Measurements from ENCODE around the gene TEX38. TPM values are rescaled to one million over a fixed set of nuclear protein-coding genes. Genes with fewer than 3 reads are reported as not detected.

TEX38 gene
- total RNA-seq, 2 donors from 2014 or later = not detected

- H3K27me3 ChIP-seq = no peaks in the 10 kb centered on the region
- no peaks in the 10 kb centered on the region for H3K9me3 ChIP-seq
- H3K4me1 ChIP-seq = peaks cover 11% of the 10 kb centered on the region
- intact Hi-C loops (cut with DNase I) = no loop called here
- DNase-seq = no peak
- TF ChIP-seq, protein P1, sequence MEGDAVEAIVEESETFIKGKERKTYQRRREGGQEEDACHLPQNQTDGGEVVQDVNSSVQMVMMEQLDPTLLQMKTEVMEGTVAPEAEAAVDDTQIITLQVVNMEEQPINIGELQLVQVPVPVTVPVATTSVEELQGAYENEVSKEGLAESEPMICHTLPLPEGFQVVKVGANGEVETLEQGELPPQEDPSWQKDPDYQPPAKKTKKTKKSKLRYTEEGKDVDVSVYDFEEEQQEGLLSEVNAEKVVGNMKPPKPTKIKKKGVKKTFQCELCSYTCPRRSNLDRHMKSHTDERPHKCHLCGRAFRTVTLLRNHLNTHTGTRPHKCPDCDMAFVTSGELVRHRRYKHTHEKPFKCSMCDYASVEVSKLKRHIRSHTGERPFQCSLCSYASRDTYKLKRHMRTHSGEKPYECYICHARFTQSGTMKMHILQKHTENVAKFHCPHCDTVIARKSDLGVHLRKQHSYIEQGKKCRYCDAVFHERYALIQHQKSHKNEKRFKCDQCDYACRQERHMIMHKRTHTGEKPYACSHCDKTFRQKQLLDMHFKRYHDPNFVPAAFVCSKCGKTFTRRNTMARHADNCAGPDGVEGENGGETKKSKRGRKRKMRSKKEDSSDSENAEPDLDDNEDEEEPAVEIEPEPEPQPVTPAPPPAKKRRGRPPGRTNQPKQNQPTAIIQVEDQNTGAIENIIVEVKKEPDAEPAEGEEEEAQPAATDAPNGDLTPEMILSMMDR (IDR thresholded peaks at IDR 0.05) = no peak
- no peak overlapping the region for H3K4me3 ChIP-seq
- H3K36me3 ChIP-seq = peaks cover 5% of the 10 kb centered on the region
- no peak overlapping the region for H3K9ac ChIP-seq (ENCODE audit: low read depth in 2 of 2, low read length in 2 of 2)
- H3K27ac ChIP-seq = no peak overlapping the region
These were observed 5.7 kb upstream of the TEX38 start for GRCh38 chr1:46665983-46666382.

DNA sequence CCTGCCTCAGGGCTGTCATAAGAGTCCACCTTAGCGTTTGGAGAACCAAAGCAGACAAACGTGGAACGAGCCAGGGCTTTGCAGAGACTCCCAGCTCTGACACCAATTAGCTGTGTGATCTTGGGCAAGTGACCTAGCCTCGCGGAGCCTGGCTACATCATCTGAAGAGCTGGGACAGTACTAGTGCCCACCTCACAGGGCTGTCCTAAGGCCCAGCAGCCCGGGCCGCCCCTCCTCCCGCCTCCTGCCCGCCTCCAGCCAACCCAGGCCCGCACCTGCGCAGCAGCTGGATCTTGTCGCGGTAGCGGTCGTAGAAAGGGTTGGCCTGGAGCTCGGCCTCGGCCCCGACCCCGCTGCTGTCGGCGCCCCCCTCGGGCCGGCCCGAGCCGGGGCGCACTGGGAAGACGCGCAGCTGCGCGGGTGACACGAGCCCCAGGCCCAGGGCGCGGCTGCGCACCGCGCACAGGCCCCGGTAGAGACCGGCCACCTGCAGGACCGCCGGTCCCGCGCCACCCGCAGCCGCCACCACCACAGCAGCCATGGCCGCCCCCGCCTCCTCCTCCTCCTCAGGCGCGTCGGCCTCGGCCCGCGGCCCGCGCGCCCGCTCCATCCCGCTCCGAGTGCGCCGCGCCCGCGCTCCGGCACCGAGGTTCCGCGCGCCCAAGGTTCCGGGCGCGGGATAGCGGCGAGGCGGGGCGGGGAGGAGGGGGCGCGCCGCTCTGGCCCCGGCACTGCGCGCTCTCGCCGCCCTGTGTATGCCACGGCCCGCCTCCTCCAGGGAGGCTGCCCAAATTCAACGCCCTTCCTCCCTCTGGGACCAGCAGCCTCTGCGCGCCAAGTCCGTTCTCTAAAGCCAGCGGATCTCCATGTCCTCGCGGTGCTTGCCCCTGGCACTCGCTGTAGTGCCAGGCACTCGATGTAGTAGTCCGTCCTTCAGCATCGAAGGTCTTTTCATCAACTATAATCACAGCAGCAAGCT is 3.6 kb upstream of the TEX38 start, which contains the start of gene ATPAF1:
ATPAF1 (minus strand) TSS at position 583 of the 979 bp plus-strand sequence; CDS start at position 541, 42 bp downstream.
- H3K9ac ChIP-seq (ENCODE audit: low read depth in 2 of 2, low read length in 2 of 2) = peak within 1 kb of the TSS; percentile 79 to 89
- intact Hi-C loops (cut with DNase I) = no loop called here

DNA sequence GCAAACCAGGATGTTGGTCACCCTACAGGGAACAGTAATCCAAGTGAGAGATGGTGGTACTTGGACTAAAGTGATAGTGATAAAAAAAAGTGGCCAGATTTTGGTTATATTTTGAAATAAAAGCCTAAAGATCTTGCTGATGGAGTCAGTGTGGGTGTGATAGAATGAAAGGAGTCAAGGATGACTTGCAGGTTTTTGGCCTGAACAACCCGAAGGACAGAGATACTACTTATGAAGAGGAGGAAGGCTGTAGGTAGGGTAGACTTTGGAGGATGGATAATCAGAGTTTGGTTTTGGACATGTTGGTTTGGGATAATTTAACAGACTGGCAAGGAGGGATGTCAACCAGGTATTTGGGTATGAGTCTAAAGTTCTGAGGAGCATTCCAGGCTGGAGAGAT is 1.5 kb upstream of the TEX38 start:
- no peaks in the 10 kb centered on the region for H3K36me3 ChIP-seq
- H3K27ac ChIP-seq = no peak overlapping the region
- H3K4me3 ChIP-seq = no peak overlapping the region
- TF ChIP-seq, protein P1 (IDR thresholded peaks at IDR 0.05) = no peak
- no peaks in the 10 kb centered on the region for H3K27me3 ChIP-seq
- intact Hi-C loops (cut with DNase I) = no loop called here
- DNase-seq = no peak
- H3K9me3 ChIP-seq = no peaks in the 10 kb centered on the region
- peaks cover 7% of the 10 kb centered on the region for H3K4me1 ChIP-seq
- no peak overlapping the region for H3K9ac ChIP-seq (ENCODE audit: low read depth in 2 of 2, low read length in 2 of 2)

More for the DNA sequence above, 3.6 kb upstream of the TEX38 start, which contains the start of gene ATPAF1:
- no peaks in the 10 kb centered on the region for H3K9me3 ChIP-seq
- H3K27me3 ChIP-seq = no peaks in the 10 kb centered on the region
- H3K36me3 ChIP-seq = peaks cover 5% of the 10 kb centered on the region
- TF ChIP-seq, protein P1 (IDR thresholded peaks at IDR 0.05) = no peak
- H3K4me3 ChIP-seq = peak within 1 kb of the TSS; percentile 89
- peaks cover 7% of the 10 kb centered on the region for H3K4me1 ChIP-seq
- H3K27ac ChIP-seq = peak within 1 kb of the TSS; percentile 70
- DNase-seq = peak; percentile 77

DNA sequence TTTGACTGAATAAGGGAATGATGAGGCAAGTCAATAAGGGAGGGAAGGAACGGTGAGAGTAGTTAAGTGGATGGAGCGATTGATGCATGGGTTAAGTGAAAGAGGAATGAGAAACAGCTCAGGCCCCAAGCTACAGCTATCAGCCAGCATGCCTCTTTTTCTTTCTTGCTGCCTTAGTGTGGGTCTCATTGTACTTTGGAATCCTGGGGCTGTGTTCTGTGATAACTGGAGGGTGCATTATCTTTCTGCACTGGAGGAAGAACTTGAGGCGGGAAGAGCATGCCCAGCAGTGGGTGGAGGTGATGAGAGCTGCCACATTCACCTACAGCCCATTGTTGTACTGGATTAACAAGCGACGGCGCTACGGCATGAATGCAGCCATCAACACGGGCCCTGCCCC is 1.0 kb downstream of the TEX38 start:
- Histone ChIP-seq H3K4me1 (no peaks in the 10 kb centered on the region), H3K9me3 (no peaks in the 10 kb centered on the region), H3K27ac (no peak overlapping the region), H3K4me3 (no peak overlapping the region), H3K27me3 (no peaks in the 10 kb centered on the region), H3K36me3 (no peaks in the 10 kb centered on the region), H3K9ac (ENCODE audit: low read depth in 2 of 2, low read length in 2 of 2) (no peak overlapping the region)
- TF ChIP-seq, protein P1 (IDR thresholded peaks at IDR 0.05) = no peak
- DNase-seq = no peak
- intact Hi-C loops (cut with DNase I) = no loop called here

DNA sequence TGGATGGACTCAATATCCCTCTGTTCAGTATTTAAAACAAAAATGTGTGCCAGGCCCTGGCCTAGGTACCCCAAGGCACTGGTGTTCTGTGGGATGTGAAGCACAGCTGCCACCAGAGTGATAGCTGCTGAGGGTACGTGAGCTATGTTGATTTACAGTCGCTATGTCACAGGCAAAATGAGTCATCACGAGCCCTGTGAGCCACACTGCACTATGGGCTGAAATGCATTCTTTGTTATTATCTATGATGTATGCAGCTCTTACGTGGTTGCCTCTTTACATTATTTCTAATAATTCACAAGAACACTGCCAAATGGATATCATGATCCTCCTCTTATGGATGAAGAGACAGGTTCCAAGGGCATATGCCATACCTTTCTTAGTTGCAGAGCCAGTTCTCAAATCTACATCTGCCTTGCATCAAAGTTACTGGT is 2.1 kb downstream of the TEX38 start:
- Histone ChIP-seq H3K36me3 (no peaks in the 10 kb centered on the region), H3K27me3 (no peaks in the 10 kb centered on the region), H3K27ac (no peak overlapping the region), H3K4me3 (no peak overlapping the region), H3K4me1 (no peaks in the 10 kb centered on the region), H3K9ac (ENCODE audit: low read depth in 2 of 2, low read length in 2 of 2) (no peak overlapping the region), H3K9me3 (no peaks in the 10 kb centered on the region)
- intact Hi-C loops (cut with DNase I) = no loop called here
- DNase-seq = no peak
- TF ChIP-seq, protein P1 (IDR thresholded peaks at IDR 0.05) = no peak

Measured in colonic mucosa (tissue), 4 donors.